GM21360 (cell line): ENCODE data around the gene OTX1.
"Not testable (repeated sequence)": the region's sequence is repeated elsewhere in the genome, so short reads cannot be mapped to it uniquely, and the experiment has no call there.

Experiments used
- ATAC-seq: cut with Tn5 transposase; IDR thresholded peaks from one replicate; pipeline ENCODE4 v1.9.1; 2021; ENCODE audit warnings: mild to moderate bottlenecking, moderate library complexity; ENCODE audit not compliant: unreplicated experiment

The OTX1 gene

GRCh38 chr2:63058144-63058920 is 7.7 kb downstream of the OTX1 start:
- ATAC-seq: no peak

- no peak for ATAC-seq
Observed at GRCh38 chr2:63058921-63059792, 8.5 kb downstream of the OTX1 start.

- ATAC-seq: no peak
Observed at GRCh38 chr2:63059793-63060471, 9.3 kb downstream of the OTX1 start.

- ATAC-seq: no peak
Observed at GRCh38 chr2:63060472-63060991, 9.9 kb downstream of the OTX1 start.

- ATAC-seq: no peak
Observed at GRCh38 chr2:63064197-63064596, 13.6 kb downstream of the OTX1 start.

- ATAC-seq: no peak
Observed at GRCh38 chr2:63064661-63065060, 14.0 kb downstream of the OTX1 start.

- no peak for ATAC-seq
Observed at GRCh38 chr2:63066265-63066664, 15.6 kb downstream of the OTX1 start.

- ATAC-seq: no peak
Observed at GRCh38 chr2:63066838-63067237, 16.2 kb downstream of the OTX1 start.

- ATAC-seq: no peak
Observed at GRCh38 chr2:63071664-63072063, 21.0 kb downstream of the OTX1 start.

- no peak for ATAC-seq
Observed at GRCh38 chr2:63073994-63074393, 23.4 kb downstream of the OTX1 start.

- not testable (repeated sequence) for ATAC-seq
Observed at GRCh38 chr2:63074399-63074798, 23.8 kb downstream of the OTX1 start.

GRCh38 chr2:63078852-63079606 is 28.4 kb downstream of the OTX1 start:
- no peak for ATAC-seq

- ATAC-seq: no peak
Observed at GRCh38 chr2:63081404-63081803, 30.8 kb downstream of the OTX1 start.

- no peak for ATAC-seq
Observed at GRCh38 chr2:63086687-63087086, 36.1 kb downstream of the OTX1 start.

- no peak for ATAC-seq
Observed at GRCh38 chr2:63092401-63092800, 41.8 kb downstream of the OTX1 start.

- ATAC-seq: no peak
Observed at GRCh38 chr2:63092857-63093256, 42.2 kb downstream of the OTX1 start.

- ATAC-seq: no peak
Observed at GRCh38 chr2:63093502-63093901, 42.9 kb downstream of the OTX1 start.

- no peak for ATAC-seq
Observed at GRCh38 chr2:63096491-63096890, 45.9 kb downstream of the OTX1 start.

- ATAC-seq: no peak
Observed at GRCh38 chr2:63099032-63099431, 48.4 kb downstream of the OTX1 start.

- no peak for ATAC-seq
Observed at GRCh38 chr2:63101954-63102353, 51.3 kb downstream of the OTX1 start.

- no peak for ATAC-seq
Observed at GRCh38 chr2:63104482-63104881, 53.9 kb downstream of the OTX1 start.
